Central memory CD4-positive, alpha-beta T cell (primary cell): ENCODE data around the gene FBXO38.

ENCODE experiments used
- DNase-seq: peaks from one replicate; pipeline ENCODE4 v3.0.0; 2022

The FBXO38 gene

GRCh38 chr5:148384380-148384737, 601 bp downstream of the FBXO38 start:
- DNase-seq, result no peak

DNA sequence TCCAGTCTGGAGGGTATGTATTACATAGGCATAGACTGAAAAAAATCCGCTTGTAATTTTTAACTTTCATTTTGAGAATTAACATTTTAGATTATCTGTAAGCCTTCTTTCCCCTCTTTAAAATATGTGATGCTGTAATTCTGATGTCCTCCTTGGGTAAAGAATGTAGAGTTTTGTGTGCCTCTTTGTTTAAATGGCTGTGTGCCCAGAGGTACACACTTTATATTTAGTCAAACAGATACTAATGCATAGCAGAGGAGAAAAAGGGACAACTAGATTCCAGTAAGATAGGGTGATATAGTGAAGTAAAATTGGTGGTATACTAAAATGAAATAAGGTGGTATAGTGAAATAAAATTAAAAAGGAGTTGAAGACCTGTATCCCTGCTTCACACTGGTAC, 1.3 kb downstream of the FBXO38 start:
- no peak for DNase-seq

DNA sequence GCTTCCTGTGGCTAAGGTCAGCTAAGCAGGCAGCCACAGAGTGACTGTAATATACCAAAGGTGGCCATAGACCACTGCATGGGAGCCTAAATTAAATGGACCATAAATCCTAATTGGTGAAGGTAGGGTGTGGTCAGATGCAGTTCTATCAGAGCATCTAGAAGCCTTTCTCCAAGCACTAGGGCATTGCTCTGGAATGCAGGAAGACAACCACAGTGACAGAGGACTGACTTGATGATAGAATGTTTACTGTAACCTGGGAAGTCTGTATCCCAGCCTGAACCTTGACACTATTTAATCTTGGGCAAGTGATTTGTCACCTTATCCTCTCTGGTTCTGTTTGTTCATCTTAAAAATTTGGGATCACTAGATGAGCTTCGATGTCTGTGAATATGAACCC, 2.3 kb downstream of the FBXO38 start:
- no peak for DNase-seq

GRCh38 chr5:148387325-148387724, 3.6 kb downstream of the FBXO38 start:
- no peak for DNase-seq

GRCh38 chr5:148388696-148389095, 4.9 kb downstream of the FBXO38 start:
- no peak for DNase-seq

DNA sequence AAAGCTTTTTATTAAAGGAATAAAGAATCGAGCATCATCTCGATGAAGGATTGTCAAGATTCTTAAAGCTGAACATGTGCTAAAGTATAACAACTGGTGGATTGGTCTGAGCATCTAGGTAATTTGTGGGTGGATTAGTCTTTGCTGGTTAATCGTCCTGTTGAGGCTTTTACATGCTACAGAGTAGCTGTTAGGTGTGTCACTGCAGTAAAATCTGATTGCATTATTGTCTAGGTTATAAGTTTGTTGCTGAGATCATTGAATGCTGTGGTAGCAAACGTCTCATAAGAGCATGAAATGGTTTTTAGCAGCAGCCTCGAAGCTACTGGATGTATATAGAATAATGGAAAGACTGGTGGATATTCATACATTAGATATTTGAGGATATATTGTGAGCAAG, 7.2 kb downstream of the FBXO38 start:
- no peak for DNase-seq

GRCh38 chr5:148391422-148391821, 7.7 kb downstream of the FBXO38 start:
- DNase-seq, result no peak

DNA sequence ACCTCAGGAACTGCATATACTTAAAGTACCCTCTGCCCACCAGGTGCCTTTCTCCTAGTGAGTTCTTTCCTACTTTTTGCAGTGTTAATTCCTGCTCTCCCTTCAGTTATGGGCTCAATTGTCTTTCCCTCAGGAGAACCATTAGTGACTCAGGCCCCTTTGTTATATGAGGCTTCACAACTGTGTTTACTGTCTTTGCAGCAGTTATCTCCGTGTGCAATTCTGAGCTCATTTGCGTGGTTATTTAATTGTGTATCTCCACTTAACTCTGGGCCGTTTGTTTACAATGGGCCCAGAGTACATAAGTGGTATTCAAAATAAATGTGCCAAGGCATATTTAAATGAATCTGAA, 9.6 kb downstream of the FBXO38 start:
- DNase-seq, result no peak

GRCh38 chr5:148394587-148395019, 10.8 kb downstream of the FBXO38 start:
- DNase-seq, result no peak

- DNase-seq, result no peak
These were observed 11.3 kb downstream of the FBXO38 start for GRCh38 chr5:148395031-148395430.

DNA sequence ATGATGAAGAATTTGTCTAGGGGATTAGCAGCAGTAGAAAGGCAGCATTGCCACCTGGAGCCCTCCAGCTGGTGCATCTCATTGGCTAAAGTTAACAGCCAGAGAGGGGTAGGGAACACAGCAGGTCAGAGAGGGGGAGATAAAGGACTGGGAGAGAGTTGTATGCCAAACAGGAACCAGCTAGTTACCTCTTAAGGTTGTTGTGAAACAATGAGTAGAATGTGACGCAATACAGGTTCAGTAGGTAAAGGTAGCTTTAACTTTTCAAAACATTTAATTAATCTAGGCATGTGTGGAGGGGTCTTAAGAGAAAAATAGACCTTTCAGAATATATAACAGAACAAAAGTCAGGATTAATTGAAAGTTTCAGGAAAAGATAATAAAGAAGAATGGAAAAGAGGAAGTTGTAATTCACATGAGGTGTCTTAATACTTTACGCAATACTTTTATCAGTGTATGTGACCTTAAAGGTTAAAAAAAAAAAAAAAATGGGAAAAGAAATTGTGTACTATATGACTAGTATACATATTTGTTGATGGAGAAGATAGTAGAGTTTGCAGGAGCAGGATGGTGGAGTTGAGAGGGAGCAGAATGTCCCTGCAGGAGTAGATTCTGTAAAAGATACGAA, 14.3 kb downstream of the FBXO38 start:
- no peak for DNase-seq

DNA sequence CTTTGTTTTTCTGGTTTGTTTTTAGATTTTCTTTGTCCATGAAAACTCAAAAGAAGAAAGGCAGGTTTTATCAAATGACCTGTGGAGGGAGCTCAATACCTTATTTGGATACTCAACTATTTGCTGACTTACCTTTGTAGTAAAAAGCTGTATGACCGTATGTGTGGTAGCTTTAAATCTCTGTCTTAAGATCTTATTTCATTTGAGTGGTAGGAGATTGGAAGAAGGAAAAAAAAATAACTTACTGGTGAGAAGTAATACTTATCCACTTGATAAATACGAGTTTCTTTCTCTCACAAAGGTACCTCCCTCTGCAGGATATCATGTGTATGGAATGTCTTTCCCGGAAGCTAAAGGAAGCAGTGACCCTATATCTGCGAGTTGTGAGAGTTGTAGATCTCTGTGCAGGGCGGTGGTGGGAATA, 15.0 kb downstream of the FBXO38 start:
- DNase-seq, result no peak

DNA sequence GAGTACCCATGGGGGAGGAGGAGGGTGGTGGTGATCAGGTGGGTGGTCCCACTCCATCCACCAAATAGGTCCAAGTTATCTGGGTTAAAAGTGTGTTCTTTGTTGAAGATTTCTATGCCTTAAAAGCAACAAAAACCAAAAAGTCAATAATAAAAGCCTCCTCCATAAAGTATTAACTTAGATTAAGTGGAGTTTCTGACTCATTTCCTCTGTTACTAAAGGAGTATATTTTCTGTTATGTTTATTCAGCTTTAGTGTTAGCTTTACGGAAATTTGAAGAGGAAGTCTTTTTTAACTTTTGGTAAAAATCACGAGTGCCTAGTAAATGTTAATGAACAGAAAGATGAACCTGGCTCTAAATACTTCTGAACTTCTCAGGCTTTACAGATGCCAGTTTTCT, 17.8 kb downstream of the FBXO38 start:
- no peak for DNase-seq

GRCh38 chr5:148403344-148403743, 19.6 kb downstream of the FBXO38 start:
- no peak for DNase-seq

DNA sequence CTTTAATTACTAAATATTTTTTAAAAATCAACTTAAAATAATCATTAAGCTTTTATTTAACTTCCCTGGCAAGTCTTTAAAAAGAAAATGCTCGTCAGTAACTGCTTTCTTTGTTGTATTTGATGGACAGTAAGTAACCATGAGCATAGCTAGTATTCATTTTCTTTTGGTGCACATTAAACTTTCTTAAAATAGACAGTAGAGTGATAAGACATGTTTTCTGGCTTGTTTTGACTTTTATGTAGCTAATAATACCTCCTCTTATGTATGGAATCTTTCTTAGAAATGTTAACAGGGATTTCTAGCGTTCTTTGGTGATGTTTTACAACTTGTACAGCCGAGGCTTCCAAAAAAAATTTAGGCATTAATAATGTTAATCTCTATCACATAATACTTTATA, 22.6 kb downstream of the FBXO38 start:
- no peak for DNase-seq

DNA sequence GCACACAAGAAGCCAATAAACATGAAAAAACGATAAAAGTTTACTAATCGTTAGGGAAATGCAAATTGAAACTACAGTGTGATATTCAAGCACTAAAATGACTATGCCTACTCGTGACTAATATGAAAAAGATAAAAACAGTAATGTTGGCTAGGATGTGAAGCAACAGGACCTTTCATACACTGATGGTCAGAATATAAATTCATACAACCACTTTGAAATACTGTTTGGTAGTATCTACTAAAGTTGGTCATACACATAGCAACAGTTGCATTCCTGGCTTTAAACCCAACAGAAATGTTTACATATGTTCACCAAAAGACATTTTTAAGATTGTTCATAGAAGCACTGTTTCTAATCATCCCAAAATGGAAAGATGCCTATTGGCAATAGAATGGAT, 24.3 kb downstream of the FBXO38 start:
- DNase-seq, result no peak

GRCh38 chr5:148412124-148412523, 28.4 kb downstream of the FBXO38 start:
- no peak for DNase-seq

DNA sequence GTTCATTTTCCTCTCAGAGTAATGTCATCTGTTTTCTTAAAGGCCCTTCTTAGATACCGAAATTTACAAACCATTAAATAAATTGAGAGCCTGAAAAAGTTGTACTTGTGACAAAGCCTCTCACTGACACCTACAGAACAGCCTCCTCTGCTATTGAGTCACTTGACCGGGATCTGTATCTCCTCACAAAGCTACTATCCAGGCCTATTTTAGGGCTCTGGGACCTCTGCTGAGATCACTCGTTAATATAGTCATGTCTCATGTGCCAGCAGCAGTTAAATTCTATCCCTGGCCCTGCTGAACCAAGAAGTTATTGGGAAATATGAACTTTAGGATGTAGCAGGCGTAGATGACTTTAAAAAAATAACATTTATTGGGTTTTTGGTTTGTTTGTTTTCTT, 31.1 kb downstream of the FBXO38 start:
- no peak for DNase-seq

DNA sequence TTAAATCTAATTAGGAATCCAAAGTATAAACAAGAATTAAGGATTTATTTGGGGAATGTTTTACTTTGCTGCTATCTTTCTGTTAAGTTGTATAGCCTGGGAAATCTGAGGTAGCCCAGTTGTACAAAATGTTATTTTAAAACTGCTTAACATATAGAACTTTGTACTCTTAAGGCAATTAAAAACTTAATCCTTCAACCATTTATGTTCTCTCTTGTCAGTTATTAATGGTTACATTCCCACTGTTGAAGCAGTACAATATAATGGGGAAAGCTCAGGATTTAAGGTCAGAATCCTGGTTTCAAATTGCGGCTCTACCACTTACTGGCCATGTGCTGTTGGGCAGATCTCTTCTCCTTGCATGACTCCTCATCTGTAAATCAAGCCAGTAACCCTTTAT, 32.7 kb downstream of the FBXO38 start:
- DNase-seq, result no peak

- DNase-seq, result no peak
These were observed 33.2 kb downstream of the FBXO38 start for GRCh38 chr5:148416921-148417320.

DNA sequence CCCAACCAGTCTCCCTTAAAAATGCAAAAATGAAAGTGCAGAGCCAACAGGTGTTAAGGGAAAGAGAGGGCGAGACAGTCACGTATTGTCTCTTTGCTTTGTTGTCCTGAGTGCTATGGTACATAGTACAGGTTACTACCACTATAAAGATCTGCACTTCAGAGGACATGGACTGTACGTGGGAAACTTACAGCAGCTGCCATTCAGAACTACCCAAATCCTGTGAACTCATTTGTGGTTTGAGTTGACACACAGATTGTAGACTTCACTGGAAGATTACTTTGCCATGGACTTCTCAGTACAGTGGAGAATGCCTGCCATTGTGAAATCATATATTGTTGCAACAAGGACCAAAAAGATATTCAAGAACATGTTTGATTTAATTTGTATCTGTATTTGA, 34.8 kb downstream of the FBXO38 start:
- no peak for DNase-seq

DNA sequence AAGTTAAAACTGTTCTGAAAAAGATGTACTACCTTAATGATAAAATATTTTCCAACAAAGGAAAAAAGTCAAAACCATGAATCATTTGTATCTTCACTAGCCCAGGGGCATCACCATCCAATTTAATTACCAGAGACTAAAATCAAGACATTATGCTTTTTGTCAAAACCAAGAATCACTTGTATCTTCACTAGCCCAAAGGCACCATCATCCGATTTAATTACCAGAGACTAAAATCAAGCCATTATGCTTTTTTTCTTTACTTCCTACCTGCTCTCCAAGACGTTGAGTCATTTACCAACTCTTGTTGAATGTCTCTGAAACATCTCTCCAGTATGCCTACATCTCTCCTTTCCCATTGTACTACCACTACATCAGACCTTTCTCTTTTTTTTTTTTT, 37.9 kb downstream of the FBXO38 start:
- no peak for DNase-seq

- no peak for DNase-seq
These were observed 42.0 kb downstream of the FBXO38 start for GRCh38 chr5:148425808-148426207.

DNA sequence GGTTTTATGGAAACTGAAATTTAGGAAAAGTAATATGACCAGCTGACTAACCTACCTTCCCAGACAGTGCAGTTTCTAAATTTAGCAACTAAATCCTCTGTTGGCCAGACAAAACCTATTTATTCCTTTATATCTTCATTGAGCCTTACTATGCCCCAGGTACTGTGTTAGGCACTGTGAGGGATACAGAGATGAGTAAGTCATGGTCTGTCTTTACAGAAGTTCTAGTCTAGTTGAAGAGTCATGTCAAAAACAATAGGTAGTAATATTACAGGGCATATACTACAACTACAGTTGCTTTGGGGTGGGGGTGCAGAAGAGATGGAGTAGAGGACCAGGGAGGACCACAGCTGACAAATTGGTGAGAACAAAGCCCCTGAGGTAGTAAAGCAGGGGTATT, 42.8 kb downstream of the FBXO38 start:
- DNase-seq, result no peak

DNA sequence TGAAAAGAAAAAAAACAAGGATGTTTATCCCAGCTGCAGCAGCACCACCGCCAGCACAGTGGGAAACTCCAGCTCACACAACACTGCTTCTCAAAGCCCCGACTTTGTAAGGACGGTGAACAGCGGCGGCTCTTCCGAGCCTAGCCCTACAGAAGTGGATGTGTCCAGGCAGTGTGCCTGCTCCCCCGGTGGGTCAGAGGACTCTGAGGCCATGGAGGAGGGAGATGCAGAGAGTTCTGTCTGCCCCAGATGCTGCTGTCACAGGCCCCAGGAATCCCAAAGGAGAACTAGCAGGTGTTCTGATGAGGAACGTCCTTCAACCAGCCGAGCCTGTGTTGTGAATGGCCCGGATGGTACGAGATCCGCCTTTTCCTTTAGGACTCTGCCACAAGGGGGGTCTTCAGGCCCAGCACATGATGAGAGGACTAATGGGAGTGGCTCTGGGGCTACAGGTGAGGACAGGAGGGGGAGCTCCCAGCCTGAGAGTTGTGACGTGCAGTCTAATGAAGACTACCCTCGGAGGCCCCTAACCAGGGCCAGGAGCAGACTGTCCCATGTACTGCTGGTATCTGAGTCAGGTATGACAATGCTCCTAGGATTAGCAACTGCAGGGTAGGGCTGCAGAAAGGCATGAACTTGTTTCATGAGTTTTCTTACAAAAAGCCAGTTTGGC, 43.7 kb downstream of the FBXO38 start:
- no peak for DNase-seq
